ENCODE measurements around the gene SPC25. TPM values are rescaled to one million over a fixed set of nuclear protein-coding genes. Genes with fewer than 3 reads are reported as not detected.

Gene SPC25
- total and polyA plus RNA-seq, 2 of the 13 experiments (the other 11 are each of a cell fraction or from before 2014, with no cell fraction given): 11.3 to 26.5 TPM

DNA sequence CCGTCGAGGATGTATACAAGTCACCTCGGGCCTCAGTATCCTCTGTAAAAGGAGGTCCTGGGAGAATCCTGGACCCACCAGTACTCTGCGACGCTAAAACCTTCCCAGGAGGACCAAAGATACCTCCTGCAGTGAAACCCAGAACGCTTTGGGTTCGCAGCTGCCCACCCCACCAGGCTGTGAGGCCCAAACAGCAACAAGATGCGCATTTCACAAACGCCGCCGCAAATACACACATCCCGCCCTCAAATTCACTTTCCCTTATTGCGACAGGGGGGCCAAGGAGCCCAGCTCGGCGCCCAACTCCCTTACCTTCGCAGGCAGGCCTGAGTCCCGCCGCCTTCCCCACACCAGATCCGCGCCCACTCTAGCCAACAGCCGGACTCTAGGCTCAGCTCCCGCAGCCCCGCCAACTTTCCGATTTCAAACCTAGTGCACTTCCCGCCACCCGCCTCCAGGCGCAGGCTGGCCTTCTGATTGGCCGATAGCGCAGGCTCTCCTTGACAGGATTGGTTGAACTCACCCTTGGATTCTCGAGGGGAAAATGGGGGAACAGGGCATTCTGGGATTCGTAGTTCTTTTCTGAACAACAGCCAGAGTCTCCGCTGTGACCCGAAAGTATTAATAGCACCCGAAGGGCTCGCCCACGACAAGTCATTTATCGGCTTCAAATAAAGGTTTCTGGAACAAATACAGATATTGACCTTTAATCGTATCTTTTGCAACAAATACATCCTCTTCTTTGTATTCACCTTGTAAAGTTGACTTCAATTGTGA lies at the start of gene SPC25 (continued):
- TF ChIP-seq ZNF138 (CRISPR knock-in tag; IDR thresholded peaks at IDR 0.05; ENCODE audit: low read depth) (no peak), ZNF891 (CRISPR knock-in tag; IDR thresholded peaks at IDR 0.05) (peak; percentile 72; the same call in 1 of the 2 replicates), ZBTB20 (CRISPR knock-in tag; IDR thresholded peaks at IDR 0.05; ENCODE audit: borderline replicate concordance, low read depth) (0 out of 2 replicates have a peak, but pooled peaks have one; percentile 25), SMAD9 (CRISPR knock-in tag; IDR thresholded peaks at IDR 0.05) (no peak), ZNF263 (CRISPR knock-in tag; IDR thresholded peaks at IDR 0.05) (0 out of 2 replicates have a peak, but pooled peaks have one; percentile 26), ZNF350 (CRISPR knock-in tag; IDR thresholded peaks at IDR 0.05; ENCODE audit: borderline replicate concordance, low read depth) (peak; percentile 93; the same call in 1 of the 2 replicates), ZNF337 (CRISPR knock-in tag; IDR thresholded peaks at IDR 0.05; ENCODE audit: borderline replicate concordance, low read depth) (peak; percentile 88; the same call in 1 of the 2 replicates), REPIN1 (CRISPR knock-in tag; IDR thresholded peaks at IDR 0.05; ENCODE audit: borderline replicate concordance, low read depth) (peak; percentile 67; the same call in 1 of the 2 replicates), CREM (IDR thresholded peaks at IDR 0.05) (peak; percentile 91), CREM (CRISPR knock-in tag; IDR thresholded peaks at IDR 0.05) (no peak), MED13 (CRISPR knock-in tag; IDR thresholded peaks at IDR 0.05) (0 out of 2 replicates have a peak, but pooled peaks have one; percentile 24), ZNF446 (CRISPR knock-in tag; IDR thresholded peaks at IDR 0.05) (no peak), ZNF333 (CRISPR knock-in tag; IDR thresholded peaks at IDR 0.05; ENCODE audit: borderline replicate concordance) (peak; percentile 53; the same call in 1 of the 2 replicates), ZNF253 (CRISPR knock-in tag; IDR thresholded peaks at IDR 0.05; ENCODE audit: borderline replicate concordance) (peak; percentile 60; the same call in 1 of the 2 replicates), ZNF256 (CRISPR knock-in tag; conservative IDR thresholded peaks at IDR 0.05) (peak; percentile 87), NR1H2 (CRISPR knock-in tag; IDR thresholded peaks at IDR 0.05; ENCODE audit: borderline replicate concordance, low read depth) (no peak)
- TF ChIP-seq, protein P1, sequence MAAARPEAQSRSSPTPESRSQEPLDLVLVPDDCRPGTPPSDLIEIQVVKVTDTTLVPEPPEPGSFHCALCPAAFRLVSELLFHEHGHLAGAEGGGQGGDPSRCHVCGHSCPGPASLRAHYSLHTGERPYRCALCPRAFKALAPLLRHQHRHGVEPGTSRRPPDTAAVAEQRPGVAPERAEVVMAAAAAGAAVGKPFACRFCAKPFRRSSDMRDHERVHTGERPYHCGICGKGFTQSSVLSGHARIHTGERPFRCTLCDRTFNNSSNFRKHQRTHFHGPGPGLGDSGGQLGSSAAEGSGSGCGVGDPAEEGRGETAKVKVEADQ (CRISPR knock-in tag; IDR thresholded peaks at IDR 0.05; ENCODE audit: borderline replicate concordance): peak; percentile 79; the same call in 1 of the 2 replicates
- TF ChIP-seq, protein P2, sequence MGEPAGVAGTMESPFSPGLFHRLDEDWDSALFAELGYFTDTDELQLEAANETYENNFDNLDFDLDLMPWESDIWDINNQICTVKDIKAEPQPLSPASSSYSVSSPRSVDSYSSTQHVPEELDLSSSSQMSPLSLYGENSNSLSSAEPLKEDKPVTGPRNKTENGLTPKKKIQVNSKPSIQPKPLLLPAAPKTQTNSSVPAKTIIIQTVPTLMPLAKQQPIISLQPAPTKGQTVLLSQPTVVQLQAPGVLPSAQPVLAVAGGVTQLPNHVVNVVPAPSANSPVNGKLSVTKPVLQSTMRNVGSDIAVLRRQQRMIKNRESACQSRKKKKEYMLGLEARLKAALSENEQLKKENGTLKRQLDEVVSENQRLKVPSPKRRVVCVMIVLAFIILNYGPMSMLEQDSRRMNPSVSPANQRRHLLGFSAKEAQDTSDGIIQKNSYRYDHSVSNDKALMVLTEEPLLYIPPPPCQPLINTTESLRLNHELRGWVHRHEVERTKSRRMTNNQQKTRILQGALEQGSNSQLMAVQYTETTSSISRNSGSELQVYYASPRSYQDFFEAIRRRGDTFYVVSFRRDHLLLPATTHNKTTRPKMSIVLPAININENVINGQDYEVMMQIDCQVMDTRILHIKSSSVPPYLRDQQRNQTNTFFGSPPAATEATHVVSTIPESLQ (CRISPR knock-in tag; conservative IDR thresholded peaks at IDR 0.05): 0 out of 2 replicates have a peak, but pooled peaks have one; percentile 80
- TF ChIP-seq, protein P3, sequence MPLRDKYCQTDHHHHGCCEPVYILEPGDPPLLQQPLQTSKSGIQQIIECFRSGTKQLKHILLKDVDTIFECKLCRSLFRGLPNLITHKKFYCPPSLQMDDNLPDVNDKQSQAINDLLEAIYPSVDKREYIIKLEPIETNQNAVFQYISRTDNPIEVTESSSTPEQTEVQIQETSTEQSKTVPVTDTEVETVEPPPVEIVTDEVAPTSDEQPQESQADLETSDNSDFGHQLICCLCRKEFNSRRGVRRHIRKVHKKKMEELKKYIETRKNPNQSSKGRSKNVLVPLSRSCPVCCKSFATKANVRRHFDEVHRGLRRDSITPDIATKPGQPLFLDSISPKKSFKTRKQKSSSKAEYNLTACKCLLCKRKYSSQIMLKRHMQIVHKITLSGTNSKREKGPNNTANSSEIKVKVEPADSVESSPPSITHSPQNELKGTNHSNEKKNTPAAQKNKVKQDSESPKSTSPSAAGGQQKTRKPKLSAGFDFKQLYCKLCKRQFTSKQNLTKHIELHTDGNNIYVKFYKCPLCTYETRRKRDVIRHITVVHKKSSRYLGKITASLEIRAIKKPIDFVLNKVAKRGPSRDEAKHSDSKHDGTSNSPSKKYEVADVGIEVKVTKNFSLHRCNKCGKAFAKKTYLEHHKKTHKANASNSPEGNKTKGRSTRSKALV (CRISPR knock-in tag; IDR thresholded peaks at IDR 0.05): no peak
- TF ChIP-seq, protein P4, sequence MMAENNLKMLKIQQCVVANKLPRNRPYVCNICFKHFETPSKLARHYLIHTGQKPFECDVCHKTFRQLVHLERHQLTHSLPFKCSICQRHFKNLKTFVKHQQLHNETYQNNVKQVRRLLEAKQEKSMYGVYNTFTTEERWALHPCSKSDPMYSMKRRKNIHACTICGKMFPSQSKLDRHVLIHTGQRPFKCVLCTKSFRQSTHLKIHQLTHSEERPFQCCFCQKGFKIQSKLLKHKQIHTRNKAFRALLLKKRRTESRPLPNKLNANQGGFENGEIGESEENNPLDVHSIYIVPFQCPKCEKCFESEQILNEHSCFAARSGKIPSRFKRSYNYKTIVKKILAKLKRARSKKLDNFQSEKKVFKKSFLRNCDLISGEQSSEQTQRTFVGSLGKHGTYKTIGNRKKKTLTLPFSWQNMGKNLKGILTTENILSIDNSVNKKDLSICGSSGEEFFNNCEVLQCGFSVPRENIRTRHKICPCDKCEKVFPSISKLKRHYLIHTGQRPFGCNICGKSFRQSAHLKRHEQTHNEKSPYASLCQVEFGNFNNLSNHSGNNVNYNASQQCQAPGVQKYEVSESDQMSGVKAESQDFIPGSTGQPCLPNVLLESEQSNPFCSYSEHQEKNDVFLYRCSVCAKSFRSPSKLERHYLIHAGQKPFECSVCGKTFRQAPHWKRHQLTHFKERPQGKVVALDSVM (CRISPR knock-in tag; IDR thresholded peaks at IDR 0.05): no peak

All from HepG2 (cell line).